HepG2 (cell line): Measurements from ENCODE around the gene MLLT10. TPM values are rescaled to one million over a fixed set of nuclear protein-coding genes. Genes with fewer than 3 reads are reported as not detected.
A peak's percentile ranks its signal among the peaks of the same experiment; 100 is the strongest.

Experiments
- AGO2 ChIP-seq: fragments of 200-400 bp; formaldehyde crosslinking; optimal IDR thresholded peaks from 2 replicates; pipeline ENCODE3; 2017; ENCODE audit warnings: mild to moderate bottlenecking, low read depth, low read length, moderate library complexity
- ARID5B ChIP-seq: IDR thresholded peaks from 2 replicates; pipeline ENCODE4 v1.4.0; 2020; ENCODE audit warnings: mild to moderate bottlenecking, missing genetic modification reagents
- ELF4 ChIP-seq: sonication (generic); formaldehyde crosslinking; IDR thresholded peaks from 2 replicates; pipeline ENCODE4 v1.5.0; 2020; ENCODE audit warnings: missing genetic modification reagents, mild to moderate bottlenecking, moderate library complexity, borderline replicate concordance
- FOXP4 ChIP-seq: sonication (generic); formaldehyde crosslinking; IDR thresholded peaks from 2 replicates; pipeline ENCODE4 v1.4.0; 2020; ENCODE audit warnings: missing genetic modification reagents
- HOMEZ ChIP-seq: IDR thresholded peaks from 2 replicates; pipeline ENCODE4 v1.6.1; 2016; ENCODE audit warnings: low read depth
- JUND ChIP-seq: sonication (generic); formaldehyde crosslinking; IDR thresholded peaks from 2 replicates; pipeline ENCODE4 v1.8.0; 2022; ENCODE audit warnings: mild to moderate bottlenecking, missing genetic modification reagents
- MAFK ChIP-seq, 2 experiments: IDR thresholded peaks in 1 of 2; conservative IDR thresholded peaks in 1 of 2; 2 replicates each; pipeline ENCODE4 v1.6.1; 2011; ENCODE audit warnings: improper control_type of control experiment in 2 of 2, low read length in 2 of 2
- MIER3 ChIP-seq: IDR thresholded peaks from 2 replicates; pipeline ENCODE4 v1.6.1; 2016; ENCODE audit warnings: missing compliant biosample characterization, borderline replicate concordance
- MNT ChIP-seq: fragments of 450-650 bp; IDR thresholded peaks from 2 replicates; pipeline ENCODE4 v1.6.1; 2016
- NR2C2 ChIP-seq: sonication (generic); formaldehyde crosslinking; IDR thresholded peaks from 2 replicates; pipeline ENCODE4 v1.4.0; 2020; ENCODE audit warnings: missing genetic modification reagents, mild to moderate bottlenecking, moderate library complexity, borderline replicate concordance
- POGZ ChIP-seq: sonication (generic); formaldehyde crosslinking; IDR thresholded peaks from 2 replicates; pipeline ENCODE4 v1.4.0; 2020; ENCODE audit warnings: mild to moderate bottlenecking, missing genetic modification reagents
- SMAD3 ChIP-seq: sonication (generic); formaldehyde crosslinking; IDR thresholded peaks from 2 replicates; pipeline ENCODE4 v1.4.0; 2020; ENCODE audit warnings: missing genetic modification reagents
- SP4 ChIP-seq: sonication (generic); formaldehyde crosslinking; IDR thresholded peaks from 2 replicates; pipeline ENCODE4 v1.8.1; 2023; ENCODE audit warnings: mild to moderate bottlenecking, missing genetic modification reagents
- TFAP4 ChIP-seq: sonication (generic); IDR thresholded peaks from 2 replicates; pipeline ENCODE4 v1.6.1; 2016; ENCODE audit warnings: low read depth, borderline replicate concordance
- TRIM24 ChIP-seq: sonication (generic); formaldehyde crosslinking; IDR thresholded peaks from 2 replicates; pipeline ENCODE4 v1.8.0; 2022; ENCODE audit warnings: mild to moderate bottlenecking, missing genetic modification reagents
- ZNF224 ChIP-seq: sonication (generic); formaldehyde crosslinking; IDR thresholded peaks from 2 replicates; pipeline ENCODE4 v1.5.0; 2020; ENCODE audit warnings: mild to moderate bottlenecking, missing genetic modification reagents
- ZNF335 ChIP-seq: sonication (generic); formaldehyde crosslinking; IDR thresholded peaks from 2 replicates; pipeline ENCODE4 v1.4.0; 2020; ENCODE audit warnings: missing genetic modification reagents
- ZNF674 ChIP-seq: sonication (generic); formaldehyde crosslinking; IDR thresholded peaks from 2 replicates; pipeline ENCODE4 v1.5.0; 2020; ENCODE audit warnings: low read depth, mild to moderate bottlenecking, missing genetic modification reagents
- ZNF678 ChIP-seq: sonication (generic); formaldehyde crosslinking; IDR thresholded peaks from 2 replicates; pipeline ENCODE4 v1.4.0; 2020; ENCODE audit warnings: mild to moderate bottlenecking, missing genetic modification reagents
- polyA plus RNA-seq, 8 experiments: library from polyadenylated mRNA; depleted of rRNA in 3 of 8; stranded (reverse) in 7 of 8; unstranded in 1 of 8; fragments of >200 nt; fragmentation: Illumina TruSeq in 4 of 8; extraction: Trizol in 4 of 8; gene quantifications; 2 replicates each; pipeline versions ENCODE4 v1.2.1 to v1.2.3, GENCODE V29; 2011 to 2016; ENCODE audit warnings: low read depth in 4 of 8, missing spikeins in 1 of 8, mixed read lengths in 1 of 8; ENCODE audit not compliant: insufficient read depth in 1 of 8
- total RNA-seq, 5 experiments: library from RNA; depleted of rRNA; stranded (reverse); fragments of >200 nt; fragmentation: Illumina TruSeq; extraction: Trizol; gene quantifications; 2 replicates each; pipeline ENCODE4 v1.2.3, GENCODE V29; 2016; ENCODE audit warnings: low read depth in 1 of 5

The MLLT10 gene
- total and polyA plus RNA-seq, 2 of the 13 experiments (the other 11 are each of a cell fraction or from before 2014, with no cell fraction given) = 51.3 to 84.1 TPM

- TF ChIP-seq MIER3 = no peak; the same call in 1 of the 2 replicates
- TF ChIP-seq ZNF224 (CRISPR knock-in tag) = peak; percentile 73; the same call in 1 of the 2 replicates
- TF ChIP-seq ZNF674 (CRISPR knock-in tag) = peak; percentile 73; the same call in 1 of the 2 replicates
- TF ChIP-seq NR2C2 = peak; percentile 97
- TF ChIP-seq FOXP4 (CRISPR knock-in tag) = peak; percentile 84; the same call in 1 of the 2 replicates
- TF ChIP-seq TRIM24 (CRISPR knock-in tag) = 0 out of 2 replicates have a peak, but pooled peaks have one; percentile 11
- TF ChIP-seq AGO2 = peak; percentile 32
- no peak for TF ChIP-seq ZNF678
- TF ChIP-seq TFAP4 = no peak
- no peak for TF ChIP-seq HOMEZ (CRISPR knock-in tag)
- TF ChIP-seq MNT = peak; percentile 50
- TF ChIP-seq ZNF335 (CRISPR knock-in tag) = peak; percentile 47; the same call in 1 of the 2 replicates
- peak; percentile 66; the same call in 1 of the 2 replicates for TF ChIP-seq ELF4 (CRISPR knock-in tag)
- no peak for TF ChIP-seq SMAD3 (CRISPR knock-in tag)
- TF ChIP-seq MAFK (conservative IDR thresholded peaks at IDR 0.05 in 1 of 2, IDR thresholded peaks at IDR 0.05 in 1 of 2; ENCODE audit: low read length in 2 of 2) = 0 out of 4 replicates have a peak, but pooled peaks of 1 of the 2 experiments have one; percentile 6
- peak; percentile 62 for TF ChIP-seq POGZ (CRISPR knock-in tag)
- TF ChIP-seq ARID5B = peak; percentile 83; the same call in 1 of the 2 replicates
- TF ChIP-seq JUND = no peak
- peak; percentile 44 for TF ChIP-seq SP4
Observed at GRCh38 chr10:21525367-21526187, 8.5 kb upstream of the MLLT10 start, which contains the start of gene SKIDA1 (continued).
